ENCODE data around the gene PLPPR2.
"Not testable (repeated sequence)": the region's sequence is repeated elsewhere in the genome, so short reads cannot be mapped to it uniquely, and the experiment has no call there.

The PLPPR2 gene

DNA sequence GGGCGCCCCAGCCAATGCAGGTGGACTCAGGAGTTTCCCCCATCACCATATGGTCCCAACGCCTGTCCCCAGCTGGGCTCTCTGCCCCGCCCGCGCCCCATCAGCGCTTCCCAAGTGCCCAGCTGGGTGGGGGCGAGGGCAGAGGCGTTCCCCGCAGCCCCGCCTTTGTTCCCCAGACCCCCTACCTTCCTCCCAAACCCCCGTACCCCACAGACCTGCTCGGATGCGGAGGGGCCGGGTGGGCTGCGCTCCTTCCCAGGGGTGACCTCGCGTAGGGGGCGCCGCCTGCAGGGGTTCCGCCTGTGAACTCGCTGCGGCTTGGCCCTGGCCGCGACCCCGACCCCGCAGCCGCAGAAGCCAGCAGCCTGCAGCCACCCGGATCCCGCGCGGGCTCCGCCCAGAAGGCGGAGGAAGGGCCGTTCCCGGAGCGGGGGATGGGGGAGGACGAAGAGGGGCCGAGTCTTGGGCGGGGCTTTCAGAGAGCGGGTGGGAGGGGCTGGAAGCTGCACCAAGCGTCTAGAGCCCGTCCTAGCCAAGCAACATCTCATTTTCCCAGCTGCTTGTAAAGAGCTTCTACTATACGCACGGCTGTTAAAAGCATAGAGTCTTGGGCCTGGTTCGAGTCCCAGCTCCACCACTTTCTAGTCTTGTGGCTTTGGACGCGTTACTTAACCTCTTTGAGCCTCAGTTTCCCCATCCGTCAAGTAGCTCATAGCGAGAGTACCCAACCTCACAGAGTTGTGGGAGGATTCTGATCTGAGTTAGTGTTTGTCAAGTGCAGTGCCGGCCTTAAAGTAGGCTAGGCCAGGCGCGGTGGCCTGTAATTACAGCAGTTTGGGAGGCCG, 15.8 kb upstream of the PLPPR2 start, which contains the start of gene RAB3D:
RAB3D (minus strand) TSS at position 404 of the 845 bp plus-strand sequence. CDS start 2,258 bp downstream, outside the sequence.
- peak; percentile 58 for DNase-seq (ENCODE audit: low read depth)

DNA sequence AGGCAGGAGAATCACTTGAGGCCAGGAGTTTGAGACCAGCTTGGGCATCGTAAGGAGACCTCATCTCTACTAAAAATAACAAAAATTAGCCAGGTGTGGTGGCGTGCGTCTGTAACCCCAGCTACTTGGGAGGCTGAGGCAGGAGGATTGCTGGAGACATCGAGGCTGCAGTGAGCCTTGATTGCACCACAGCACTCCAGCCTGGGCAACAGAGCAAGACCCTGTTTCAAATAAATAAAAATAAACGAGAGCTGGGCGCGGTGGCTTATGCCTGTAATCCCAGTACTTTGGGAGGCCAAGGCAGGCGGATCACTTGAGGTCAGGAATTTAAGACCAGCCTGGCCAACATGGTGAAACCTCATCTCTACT, 15.1 kb upstream of the PLPPR2 start:
- DNase-seq (ENCODE audit: low read depth), result not testable (repeated sequence)

DNA sequence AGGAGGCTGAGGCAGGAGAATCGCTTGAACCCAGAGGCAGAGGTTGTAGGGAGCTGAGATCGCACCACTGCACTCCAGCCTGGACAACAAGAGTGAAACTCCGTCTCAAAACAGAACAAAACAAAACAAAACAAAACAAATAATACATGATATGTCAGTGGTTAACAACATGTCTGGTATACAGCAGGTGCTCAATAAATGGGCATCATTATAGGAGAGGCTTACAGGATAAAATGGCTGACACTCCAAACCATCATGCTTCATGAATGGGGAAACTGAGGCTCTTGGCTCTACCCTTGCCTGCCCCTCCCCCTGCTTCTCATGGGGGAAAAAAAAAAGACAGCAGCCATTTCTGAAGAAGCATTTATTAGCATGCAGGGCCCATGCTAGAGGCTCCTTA, 12.8 kb upstream of the PLPPR2 start:
- DNase-seq (ENCODE audit: low read depth), result no peak

DNA sequence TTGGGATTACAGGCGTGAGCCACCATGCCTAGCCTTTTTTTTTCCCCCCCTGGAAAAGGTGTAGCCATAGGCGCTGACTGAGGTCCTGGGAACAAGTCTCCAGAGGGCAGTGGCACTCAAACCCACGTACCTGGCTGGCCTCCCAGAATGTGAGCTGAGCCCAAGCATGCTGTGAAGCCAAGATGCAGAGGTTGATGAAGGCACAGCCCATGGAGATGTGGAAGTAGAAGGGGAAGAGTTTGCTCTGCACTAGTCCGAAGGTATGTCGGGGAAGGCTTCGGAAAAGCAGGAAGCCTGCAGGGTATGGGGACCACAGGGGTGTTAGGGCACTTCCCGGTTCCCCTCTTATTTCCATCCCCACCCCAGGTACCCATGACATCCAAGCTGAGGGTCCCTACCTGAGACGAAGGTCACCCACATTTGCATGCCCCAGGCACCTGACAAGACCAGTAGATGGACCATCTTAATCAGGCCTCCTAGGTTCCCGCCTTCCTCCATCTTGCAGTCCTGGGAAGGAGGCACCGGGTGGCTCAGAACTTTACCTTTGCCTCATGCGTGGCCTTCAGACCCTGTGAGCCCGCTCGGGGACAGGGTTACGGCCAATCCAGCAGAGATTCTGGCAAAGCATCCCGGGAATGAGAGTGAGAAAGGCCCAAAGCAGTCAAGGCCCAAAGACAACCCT, 10.0 kb upstream of the PLPPR2 start:
- no peak for DNase-seq (ENCODE audit: low read depth)

DNA sequence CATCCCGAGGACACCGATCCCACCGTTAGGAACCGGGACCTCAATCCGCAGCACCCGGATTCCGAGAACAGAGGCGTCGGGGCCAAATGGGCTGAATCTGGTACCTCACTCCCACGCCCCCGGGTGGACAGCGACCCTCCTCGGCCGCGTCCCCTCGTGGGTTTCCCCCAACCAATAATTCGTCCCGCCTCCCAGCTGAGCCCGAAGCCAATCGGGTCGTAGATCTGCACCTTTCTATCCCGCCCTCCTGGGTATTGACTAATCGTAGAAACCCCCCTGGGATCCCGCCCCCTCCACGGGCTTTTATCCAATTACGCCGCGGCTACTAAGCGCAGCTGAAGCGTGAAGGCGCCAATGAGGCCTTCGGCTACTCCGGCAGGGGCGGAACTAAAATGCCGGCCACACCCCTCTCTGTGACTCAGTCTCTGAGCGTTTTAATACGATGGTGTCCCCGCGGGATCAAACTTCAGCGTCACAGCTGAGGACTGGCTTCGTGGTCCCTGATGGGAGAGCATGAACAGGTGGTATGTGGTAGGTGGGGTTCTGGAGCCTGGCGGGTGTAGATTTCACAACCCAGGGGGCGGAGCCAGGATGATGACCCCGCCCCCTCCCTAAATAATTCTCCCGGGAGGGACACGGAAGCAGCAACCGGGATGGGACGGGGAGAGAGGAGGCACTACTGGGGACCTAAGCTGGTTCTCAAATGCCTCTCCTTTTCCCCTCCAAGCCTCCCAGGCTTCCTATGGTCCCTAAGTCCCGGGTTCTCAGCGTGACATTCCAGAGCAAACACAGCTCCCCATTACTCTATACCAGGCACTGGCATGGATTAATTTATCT, 8.9 kb upstream of the PLPPR2 start, which contains the start of the genes CCDC159 and TMEM205:
CCDC159 (plus strand) TSS at position 416 of the 837 bp plus-strand sequence; CDS start at position 504, 88 bp downstream.
TMEM205 (minus strand) TSS at position 165 of the 837 bp plus-strand sequence. CDS start 649 bp downstream, outside the sequence.
- DNase-seq (ENCODE audit: low read depth), result peak; percentile 97

DNA sequence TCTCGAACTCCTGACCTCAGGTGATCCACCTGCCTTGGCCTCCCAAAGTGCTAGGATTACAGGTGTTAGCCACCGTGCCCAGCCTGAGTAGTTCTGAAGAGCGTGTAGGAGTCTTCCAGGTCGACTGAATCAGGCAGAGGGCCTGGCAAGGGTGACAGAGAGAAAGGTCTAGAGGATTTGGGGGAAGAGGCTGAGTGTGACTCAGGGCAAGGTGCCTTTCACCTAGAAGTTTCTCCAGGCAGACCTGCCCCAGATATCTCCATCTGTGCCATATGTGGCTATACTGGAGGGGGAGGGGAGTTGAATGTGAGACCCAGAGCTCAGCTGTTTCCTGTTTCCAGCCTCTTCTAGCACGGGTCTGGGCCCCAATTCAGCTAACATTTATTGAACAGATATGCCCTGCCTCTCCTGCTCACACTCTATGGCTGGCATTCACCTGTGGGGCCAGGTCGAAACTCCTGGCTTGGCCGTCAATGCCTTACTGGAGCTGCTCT, 7.6 kb upstream of the PLPPR2 start:
- no peak for DNase-seq (ENCODE audit: low read depth)

DNA sequence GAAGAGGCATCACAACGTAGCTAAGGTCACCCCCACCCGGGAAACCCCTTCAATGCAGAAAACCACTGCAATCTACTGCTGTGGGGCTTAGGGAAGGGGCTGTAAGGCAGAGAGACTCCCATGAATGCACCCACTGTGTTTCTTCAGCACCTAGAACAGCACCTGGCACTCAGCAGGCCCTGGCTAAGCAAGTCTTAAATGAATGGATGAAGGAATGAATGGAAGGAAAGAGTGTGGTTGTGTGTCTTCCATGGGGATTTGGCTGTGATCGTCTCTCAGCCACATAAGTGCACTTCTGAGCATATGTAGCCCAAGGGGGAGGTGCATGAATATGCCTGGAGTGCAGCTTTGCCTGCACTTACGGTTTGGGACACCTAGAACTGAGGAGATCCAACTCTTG, 6.1 kb upstream of the PLPPR2 start:
- no peak for DNase-seq (ENCODE audit: low read depth)

DNA sequence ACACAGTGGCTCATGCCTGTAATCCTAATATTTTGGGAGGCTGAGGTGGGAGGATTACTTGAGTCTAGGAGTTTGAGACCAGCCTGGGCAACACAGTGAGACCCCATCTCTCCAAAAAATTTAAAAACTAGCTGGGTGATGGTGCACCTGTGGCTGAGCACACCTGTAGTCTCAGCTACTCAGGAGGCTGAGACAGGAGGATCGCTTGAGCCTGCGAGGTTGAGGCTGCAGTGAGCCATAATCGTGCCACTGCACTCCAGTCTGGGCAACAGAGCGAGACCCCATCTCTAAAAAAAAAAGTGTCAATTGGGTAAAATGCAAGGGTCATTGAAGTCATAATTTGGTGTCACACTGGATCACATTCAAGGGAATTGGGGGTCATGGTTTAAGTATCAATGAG, 1.1 kb upstream of the PLPPR2 start:
- not testable (repeated sequence) for DNase-seq (ENCODE audit: low read depth)

DNA sequence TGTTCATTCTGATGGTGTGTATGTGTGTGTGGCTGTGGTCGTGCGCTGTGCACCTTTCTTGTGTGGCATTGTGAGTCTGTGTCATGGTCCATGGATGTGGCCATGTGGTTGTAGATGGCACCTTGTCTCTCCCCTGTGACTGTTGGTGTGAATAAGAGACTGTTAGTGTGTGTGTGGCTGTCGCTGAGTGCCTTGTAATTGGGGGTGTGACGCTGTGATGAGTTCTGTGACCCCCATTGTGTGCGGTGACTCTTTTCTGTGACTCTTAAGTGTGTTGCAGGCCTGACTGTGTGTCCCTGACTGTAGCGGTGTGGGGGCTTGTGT, 804 bp downstream of the PLPPR2 start:
- DNase-seq (ENCODE audit: low read depth), result no peak

DNA sequence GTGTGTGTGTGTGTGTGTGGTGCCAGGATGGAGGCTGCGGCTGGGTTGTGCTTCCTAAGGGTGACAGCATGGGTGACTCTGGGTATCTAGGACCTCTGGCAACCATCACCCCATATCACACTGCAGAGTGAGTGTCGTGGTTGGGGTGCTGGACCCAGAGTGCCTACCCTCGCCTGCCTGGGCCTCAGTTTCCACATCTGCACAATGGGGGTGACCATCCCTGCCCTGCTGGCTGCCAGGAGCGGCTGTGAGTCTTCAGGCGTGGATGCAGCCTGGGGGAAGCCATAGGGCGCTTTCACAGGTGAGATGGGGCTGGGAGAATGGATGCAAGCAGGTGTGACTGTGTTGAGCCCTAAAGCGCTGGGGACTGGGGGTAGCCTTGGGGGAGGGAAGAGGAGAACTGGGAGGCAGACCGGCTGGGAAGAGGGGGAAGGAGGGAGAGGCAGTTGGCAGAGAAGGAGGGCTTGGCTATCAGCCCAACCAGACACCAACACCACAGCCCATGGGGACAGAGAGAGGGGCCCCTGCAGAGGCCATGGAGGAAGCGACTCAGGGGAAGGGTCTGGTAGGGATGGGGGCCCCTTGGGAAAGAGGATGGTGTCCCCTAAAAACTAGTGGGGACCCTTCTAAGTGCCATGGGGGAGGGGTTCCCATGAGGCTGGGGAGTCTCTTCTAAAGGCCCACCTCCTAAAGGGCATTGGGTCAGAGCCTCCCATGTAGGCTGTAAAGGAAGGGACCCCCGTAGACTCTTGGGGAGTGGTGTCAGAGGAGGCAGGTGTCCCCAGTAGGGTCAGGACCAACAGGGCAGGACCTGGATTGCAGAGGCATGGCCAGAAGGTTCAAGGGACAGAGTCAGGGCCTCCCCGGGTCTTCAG, 1.7 kb downstream of the PLPPR2 start:
- DNase-seq (ENCODE audit: low read depth), result no peak

DNA sequence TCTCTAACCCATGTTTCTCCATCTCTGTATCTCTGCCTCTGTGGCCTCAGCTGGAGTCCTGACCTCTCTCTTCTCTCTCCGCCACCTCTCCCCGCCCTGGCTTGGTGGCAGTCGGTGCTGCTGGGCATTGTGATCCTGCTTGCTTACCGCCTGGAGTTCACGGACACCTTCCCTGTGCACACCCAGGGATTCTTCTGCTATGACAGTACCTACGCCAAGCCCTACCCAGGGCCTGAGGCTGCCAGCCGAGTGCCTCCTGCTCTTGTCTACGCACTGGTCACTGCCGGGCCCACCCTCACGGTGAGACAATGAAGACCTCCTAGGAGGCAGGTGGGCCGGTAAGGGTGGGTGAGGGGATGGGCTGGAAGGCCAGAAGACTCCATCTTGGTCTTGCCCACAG, 4.2 kb downstream of the PLPPR2 start:
- DNase-seq (ENCODE audit: low read depth), result no peak

DNA sequence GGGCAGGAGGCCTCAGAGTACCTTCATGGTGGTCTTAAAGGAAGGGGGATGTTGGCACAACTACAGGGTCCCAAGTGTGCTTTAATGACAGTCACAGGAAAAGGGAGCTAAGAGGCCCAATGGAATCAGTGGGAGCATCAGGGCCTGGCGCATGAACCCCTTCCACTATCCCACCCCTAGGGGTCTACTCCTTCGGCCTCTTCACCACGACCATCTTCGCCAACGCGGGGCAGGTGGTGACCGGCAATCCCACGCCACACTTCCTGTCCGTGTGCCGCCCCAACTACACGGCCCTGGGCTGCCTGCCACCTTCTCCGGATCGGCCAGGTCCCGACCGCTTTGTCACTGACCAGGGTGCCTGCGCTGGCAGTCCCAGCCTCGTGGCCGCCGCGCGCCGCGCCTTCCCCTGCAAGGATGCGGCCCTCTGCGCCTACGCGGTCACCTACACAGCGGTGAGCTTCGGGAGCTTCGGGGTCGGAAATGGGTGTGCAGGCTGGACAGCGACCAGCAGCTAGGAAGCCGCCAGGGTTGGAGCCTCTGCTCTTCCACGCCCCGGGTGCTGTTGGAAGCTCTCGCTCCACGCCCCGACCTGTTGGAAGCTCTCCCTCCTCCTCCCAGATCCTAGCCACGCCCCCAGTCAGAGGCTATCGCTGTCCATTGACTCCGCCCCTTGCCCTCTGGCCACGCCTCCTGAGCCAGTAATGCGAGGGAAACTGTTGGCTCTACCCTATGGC, 6.0 kb downstream of the PLPPR2 start:
- no peak for DNase-seq (ENCODE audit: low read depth)

DNA sequence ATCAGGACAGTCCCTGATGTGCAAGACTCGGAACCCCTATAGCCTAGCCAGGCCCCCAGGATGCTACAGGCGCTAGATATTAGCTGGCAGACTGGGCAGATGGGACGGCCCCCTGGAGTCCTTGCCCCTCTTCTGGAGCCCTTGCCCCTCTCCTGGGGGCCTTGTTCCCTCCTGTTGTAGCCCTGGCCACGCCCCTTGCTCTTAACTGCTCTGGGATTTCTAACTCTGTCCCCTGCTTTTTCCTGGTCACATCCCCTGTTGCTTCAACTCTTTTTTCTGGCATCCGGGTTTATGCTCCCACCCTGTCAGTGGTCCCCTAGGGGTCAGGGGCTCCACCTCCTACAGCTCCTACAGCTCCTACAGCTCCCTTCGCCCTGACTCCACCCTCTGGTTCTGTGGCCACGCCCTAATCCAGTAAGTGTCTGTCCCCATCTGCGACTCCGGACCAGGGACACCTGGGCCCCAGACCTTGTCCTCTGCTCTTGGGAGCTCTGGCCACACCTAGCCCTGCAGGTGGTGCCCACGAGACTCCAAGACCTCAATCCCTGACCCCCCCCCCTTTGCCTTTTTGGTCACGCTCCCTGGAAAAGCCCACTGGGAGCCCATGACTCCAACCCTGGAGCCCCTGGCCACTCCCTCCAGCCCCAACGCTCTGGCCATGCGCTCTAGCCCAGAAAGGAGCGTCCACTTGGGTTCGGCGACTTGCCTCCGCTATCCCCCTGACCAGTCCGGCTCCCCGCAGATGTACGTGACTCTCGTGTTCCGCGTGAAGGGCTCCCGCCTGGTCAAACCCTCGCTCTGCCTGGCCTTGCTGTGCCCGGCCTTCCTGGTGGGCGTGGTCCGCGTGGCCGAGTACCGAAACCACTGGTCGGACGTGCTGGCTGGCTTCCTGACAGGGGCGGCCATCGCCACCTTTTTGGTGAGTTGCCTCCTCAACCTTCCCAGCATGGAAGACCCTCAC, 6.8 kb downstream of the PLPPR2 start:
- DNase-seq (ENCODE audit: low read depth), result no peak

DNA sequence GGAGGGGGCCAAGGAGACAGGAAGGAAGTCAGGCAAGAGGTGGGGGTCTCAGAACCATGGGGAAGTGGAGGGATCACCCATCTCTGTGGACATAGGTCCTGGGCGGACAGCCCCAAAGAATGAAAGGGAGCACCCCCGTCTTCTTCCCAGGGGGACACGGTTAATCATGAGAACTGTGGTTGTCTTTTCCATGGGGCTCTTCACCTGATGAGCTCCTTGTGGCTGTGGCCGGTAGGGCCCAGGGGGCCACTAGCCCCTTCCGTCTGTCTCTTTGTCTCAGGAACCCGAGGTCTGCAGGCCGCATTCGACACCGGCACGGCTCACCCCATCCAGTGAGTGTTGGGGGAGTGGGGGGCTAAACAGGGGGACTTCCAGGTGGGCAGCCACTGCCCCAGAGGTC, 8.6 kb downstream of the PLPPR2 start:
- no peak for DNase-seq (ENCODE audit: low read depth)

DNA sequence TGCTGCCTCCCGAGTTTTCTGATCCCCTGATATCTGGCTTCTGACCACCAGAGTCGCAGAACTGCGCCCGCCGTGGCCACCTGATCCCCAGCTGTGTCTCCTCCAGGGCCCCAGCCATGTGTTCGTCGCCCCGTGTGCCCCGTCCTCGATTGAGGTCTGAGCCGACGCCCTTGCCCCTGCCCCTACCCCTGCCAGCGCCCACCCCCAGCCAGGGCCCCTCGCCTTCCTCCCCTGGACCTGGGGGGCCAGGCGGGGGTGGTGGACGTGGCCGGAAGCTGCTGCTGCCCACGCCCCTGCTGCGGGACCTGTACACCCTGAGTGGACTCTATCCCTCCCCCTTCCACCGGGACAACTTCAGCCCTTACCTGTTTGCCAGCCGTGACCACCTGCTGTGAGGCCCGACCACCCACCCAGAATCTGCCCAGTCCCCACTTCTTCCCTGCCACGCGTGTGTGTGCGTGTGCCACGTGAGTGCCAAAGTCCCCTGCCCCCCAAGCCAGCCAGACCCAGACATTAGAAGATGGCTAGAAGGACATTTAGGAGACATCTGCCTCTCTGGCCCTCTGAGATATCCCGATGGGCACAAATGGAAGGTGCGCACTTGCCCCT, 9.2 kb downstream of the PLPPR2 start:
- no peak for DNase-seq (ENCODE audit: low read depth)

DNA sequence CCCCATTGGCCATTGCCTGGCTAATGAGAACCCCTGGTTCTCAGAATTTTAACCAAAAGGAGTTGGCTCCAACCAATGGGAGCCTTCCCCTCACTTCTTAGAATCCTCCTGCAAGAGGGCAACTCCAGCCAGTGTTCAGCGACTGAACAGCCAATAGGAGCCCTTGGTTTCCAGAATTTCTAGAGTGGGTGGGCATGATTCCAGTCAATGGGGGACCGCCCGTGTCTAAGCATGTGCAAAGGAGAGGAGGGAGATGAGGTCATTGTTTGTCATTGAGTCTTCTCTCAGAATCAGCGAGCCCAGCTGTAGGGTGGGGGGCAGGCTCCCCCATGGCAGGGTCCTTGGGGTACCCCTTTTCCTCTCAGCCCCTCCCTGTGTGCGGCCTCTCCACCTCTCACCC, 9.7 kb downstream of the PLPPR2 start:
- DNase-seq (ENCODE audit: low read depth), result no peak

DNA sequence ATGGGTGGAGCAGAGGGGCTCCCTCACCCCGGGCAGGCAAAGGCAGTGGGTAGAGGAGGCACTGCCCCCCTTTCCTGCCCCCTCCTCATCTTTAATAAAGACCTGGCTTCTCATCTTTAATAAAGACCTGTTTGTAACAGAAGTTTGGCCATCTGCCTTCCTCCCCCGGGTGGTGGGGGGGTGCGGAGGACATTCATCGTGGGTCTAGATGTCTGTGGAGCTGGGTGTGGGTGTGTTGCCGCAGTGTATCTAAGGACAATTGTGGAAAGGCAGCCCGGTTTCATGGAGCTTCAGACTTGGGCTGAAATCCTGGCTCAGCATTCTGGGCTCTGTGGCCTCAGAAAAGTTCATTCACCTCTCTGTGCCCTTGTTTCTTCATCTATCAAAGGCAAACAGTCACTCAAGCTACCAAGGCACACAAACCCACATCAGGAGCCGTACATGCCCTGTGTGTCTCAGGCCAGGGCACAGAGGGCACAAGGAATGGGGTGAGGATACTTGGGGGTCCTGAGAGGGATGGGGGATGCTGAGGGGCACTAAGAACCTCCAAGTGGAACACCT, 10.4 kb downstream of the PLPPR2 start:
- DNase-seq (ENCODE audit: low read depth), result no peak

DNA sequence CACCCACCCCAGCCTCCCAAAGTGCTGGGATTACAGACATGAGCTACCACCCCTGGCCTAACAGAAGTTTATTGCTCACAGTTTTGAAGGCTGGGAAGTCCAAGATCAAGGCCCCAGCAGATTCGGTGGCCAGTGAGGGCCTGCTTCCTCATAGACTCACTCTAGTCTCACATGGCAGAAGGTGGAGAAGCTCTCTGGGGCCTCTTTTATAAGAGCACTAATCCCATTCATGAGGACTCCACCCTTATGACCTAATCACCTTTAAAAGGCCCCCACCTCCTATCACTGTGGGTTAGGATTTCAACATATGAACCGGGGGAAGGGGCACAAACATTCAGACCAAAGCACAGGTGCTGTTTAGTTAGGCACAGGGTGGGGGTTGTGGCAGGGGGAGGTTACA, 12.3 kb downstream of the PLPPR2 start:
- DNase-seq (ENCODE audit: low read depth), result no peak

DNA sequence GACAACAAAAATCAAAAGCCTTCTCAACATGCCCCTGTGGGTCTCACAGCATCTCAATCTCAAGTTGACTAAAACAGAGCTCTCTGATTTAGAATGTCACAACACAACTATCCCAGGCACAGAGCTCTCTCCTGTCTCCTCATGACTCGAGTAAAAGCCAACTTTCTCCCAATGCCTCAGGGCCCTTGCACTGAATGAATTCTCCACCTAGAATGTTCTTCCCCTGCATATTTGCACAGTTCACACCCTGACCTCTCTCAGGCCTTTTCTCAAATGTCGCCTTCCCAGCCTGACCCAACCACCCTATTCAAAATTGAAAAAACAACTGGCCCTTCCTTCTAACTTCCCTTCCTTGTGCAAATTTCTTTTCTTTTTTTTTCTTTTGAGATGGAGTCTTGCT, 15.5 kb downstream of the PLPPR2 start:
- DNase-seq (ENCODE audit: low read depth), result no peak
